Tongue (tissue), 2 donors: ENCODE results near the gene PCLO. TPM values are rescaled to one million over a fixed set of nuclear protein-coding genes. Genes with fewer than 3 reads are reported as not detected.

ENCODE experiments used
- DNase-seq: peaks from one replicate; pipeline ENCODE4 v3.0.0-alpha.2; 2015
- total RNA-seq: library from RNA; depleted of rRNA; stranded (reverse); fragments of >200 nt; gene quantifications from one replicate; pipeline ENCODE4 v1.2.3, GENCODE V29; 2014

The PCLO gene
- 2.7 TPM for total RNA-seq

- DNase-seq, result peak; percentile 86
Measured at GRCh38 chr7:83162402-83163256, at the start of gene PCLO. Gene PCLO, minus strand, starts transcription at chr7:83162884. Its CDS starts 292 bp downstream, at chr7:83162592.

GRCh38 chr7:83211685-83212084, 49.0 kb upstream of the PCLO start:
- no peak for DNase-seq

- DNase-seq, result no peak
Measured at GRCh38 chr7:83210479-83210878, 47.8 kb upstream of the PCLO start.

GRCh38 chr7:83204715-83205114, 42.0 kb upstream of the PCLO start:
- no peak for DNase-seq

- DNase-seq, result no peak
Measured at GRCh38 chr7:83201355-83201754, 38.7 kb upstream of the PCLO start.

- DNase-seq, result no peak
Measured at GRCh38 chr7:83190659-83191389, 28.1 kb upstream of the PCLO start.

GRCh38 chr7:83178796-83179195, 16.1 kb upstream of the PCLO start:
- DNase-seq, result no peak

GRCh38 chr7:83178066-83178465, 15.4 kb upstream of the PCLO start:
- no peak for DNase-seq

GRCh38 chr7:83173664-83174063, 11.0 kb upstream of the PCLO start:
- DNase-seq, result no peak

GRCh38 chr7:83166781-83167180, 4.1 kb upstream of the PCLO start:
- no peak for DNase-seq

GRCh38 chr7:83161899-83162401, 734 bp downstream of the PCLO start:
- DNase-seq, result no peak

GRCh38 chr7:83161186-83161585, 1.5 kb downstream of the PCLO start:
- DNase-seq, result peak; percentile 12

- DNase-seq, result no peak
Measured at GRCh38 chr7:83159731-83160130, 3.0 kb downstream of the PCLO start.

- no peak for DNase-seq
Measured at GRCh38 chr7:83156006-83156405, 6.7 kb downstream of the PCLO start.

- no peak for DNase-seq
Measured at GRCh38 chr7:83155407-83155806, 7.3 kb downstream of the PCLO start.

- DNase-seq, result no peak
Measured at GRCh38 chr7:83153419-83153818, 9.3 kb downstream of the PCLO start.

- no peak for DNase-seq
Measured at GRCh38 chr7:83150310-83150709, 12.4 kb downstream of the PCLO start.

GRCh38 chr7:83149466-83149865, 13.2 kb downstream of the PCLO start:
- DNase-seq, result no peak

GRCh38 chr7:83148776-83149175, 13.9 kb downstream of the PCLO start:
- no peak for DNase-seq

GRCh38 chr7:83143107-83143506, 19.6 kb downstream of the PCLO start:
- DNase-seq, result no peak

- DNase-seq, result no peak
Measured at GRCh38 chr7:83142365-83142764, 20.3 kb downstream of the PCLO start.

GRCh38 chr7:83141927-83142326, 20.8 kb downstream of the PCLO start:
- no peak for DNase-seq
